Measurements from ENCODE around the gene INSC.

- TF ChIP-seq TAF1 (IDR thresholded peaks at IDR 0.05; ENCODE audit: low read depth): no peak
- TF ChIP-seq MAX (IDR thresholded peaks at IDR 0.05): no peak
- TF ChIP-seq YY1 (IDR thresholded peaks at IDR 0.05; ENCODE audit: low read depth): no peak
- TF ChIP-seq ZBTB7A (IDR thresholded peaks at IDR 0.05; ENCODE audit: low read depth): no peak
- TF ChIP-seq TCF12 (IDR thresholded peaks at IDR 0.05; ENCODE audit: low read depth): no peak
- no peak for TF ChIP-seq CEBPB (IDR thresholded peaks at IDR 0.05)
- no peak for TF ChIP-seq EP300 (IDR thresholded peaks at IDR 0.05; ENCODE audit: borderline replicate concordance)
These were observed 5.1 kb upstream of the INSC start for GRCh38 chr11:15109602-15110001.
